IMR-90 (cell line): Measurements from ENCODE around the gene PRR36.

ENCODE experiments used
- BHLHE40 ChIP-seq: fragments of 150-350 bp; IDR thresholded peaks from 2 replicates; pipeline ENCODE4 v1.6.1; 2016; ENCODE audit warnings: mild to moderate bottlenecking, low read depth, low read length
- TF ChIP-seq, protein P1 (sequence below): conservative IDR thresholded peaks from 2 replicates; pipeline ENCODE4 v1.5.1; 2012; ENCODE audit warnings: mild to moderate bottlenecking, low read depth, low read length, improper control_type of control experiment

DNA sequence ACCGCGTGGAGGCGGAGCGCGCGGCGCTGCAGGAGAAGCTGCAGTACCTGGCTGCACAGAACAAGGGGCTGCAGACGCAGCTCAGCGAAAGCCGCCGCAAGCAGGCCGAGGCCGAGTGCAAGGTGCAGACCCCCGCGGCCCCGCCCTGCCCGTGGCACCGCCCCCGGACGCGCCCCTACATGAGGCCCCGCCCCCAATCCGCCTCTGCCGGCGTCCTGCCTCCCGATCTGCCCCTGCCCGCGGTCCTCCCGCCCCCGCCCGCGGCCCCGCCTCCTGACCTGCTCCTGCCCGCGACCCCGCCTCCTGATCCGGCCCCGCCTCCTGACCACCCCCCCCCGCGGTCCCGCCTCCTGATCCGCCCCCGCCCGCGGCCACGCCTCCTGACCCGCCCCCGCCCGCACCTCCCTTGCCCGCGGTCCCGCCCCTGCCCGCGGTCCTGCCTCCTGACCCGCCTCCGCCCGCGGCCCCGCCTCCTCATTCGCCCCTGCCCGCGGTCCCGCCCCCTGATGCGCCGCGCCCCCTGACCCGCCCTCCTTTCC is 11.7 kb downstream of the PRR36 start:
- TF ChIP-seq, protein P1, sequence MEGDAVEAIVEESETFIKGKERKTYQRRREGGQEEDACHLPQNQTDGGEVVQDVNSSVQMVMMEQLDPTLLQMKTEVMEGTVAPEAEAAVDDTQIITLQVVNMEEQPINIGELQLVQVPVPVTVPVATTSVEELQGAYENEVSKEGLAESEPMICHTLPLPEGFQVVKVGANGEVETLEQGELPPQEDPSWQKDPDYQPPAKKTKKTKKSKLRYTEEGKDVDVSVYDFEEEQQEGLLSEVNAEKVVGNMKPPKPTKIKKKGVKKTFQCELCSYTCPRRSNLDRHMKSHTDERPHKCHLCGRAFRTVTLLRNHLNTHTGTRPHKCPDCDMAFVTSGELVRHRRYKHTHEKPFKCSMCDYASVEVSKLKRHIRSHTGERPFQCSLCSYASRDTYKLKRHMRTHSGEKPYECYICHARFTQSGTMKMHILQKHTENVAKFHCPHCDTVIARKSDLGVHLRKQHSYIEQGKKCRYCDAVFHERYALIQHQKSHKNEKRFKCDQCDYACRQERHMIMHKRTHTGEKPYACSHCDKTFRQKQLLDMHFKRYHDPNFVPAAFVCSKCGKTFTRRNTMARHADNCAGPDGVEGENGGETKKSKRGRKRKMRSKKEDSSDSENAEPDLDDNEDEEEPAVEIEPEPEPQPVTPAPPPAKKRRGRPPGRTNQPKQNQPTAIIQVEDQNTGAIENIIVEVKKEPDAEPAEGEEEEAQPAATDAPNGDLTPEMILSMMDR: no peak
- no peak for TF ChIP-seq BHLHE40
